Esophagus muscularis mucosa (tissue), 4 donors: ENCODE results near the gene TPM3. TPM values are rescaled to one million over a fixed set of nuclear protein-coding genes. Genes with fewer than 3 reads are reported as not detected.
A peak's percentile ranks its signal among the peaks of the same experiment; 100 is the strongest.

ENCODE experiments used
- DNase-seq: peaks from one replicate; pipeline ENCODE4 v3.0.0-alpha.2; 2017; ENCODE audit errors: extremely low spot score
- H3K27ac ChIP-seq, 4 donors: fragments of 200-600 bp; sonication (generic); replicated peaks in 1 of 4; 1 replicate in 3 of 4; 2 replicates in 1 of 4; pipeline ENCODE4 v1.5.1; 2016 to 2019; ENCODE audit warnings: mild to moderate bottlenecking in 1 of 4
- H3K27me3 ChIP-seq, 4 donors: fragments of 200-600 bp; sonication (generic); one replicate each; pipeline versions ENCODE4 v1.5.1 to v1.6.0; 2016 to 2019
- H3K36me3 ChIP-seq, 4 donors: fragments of 200-600 bp; sonication (generic); one replicate each; pipeline ENCODE4 v1.5.1; 2016 to 2019
- H3K4me1 ChIP-seq, 4 donors: fragments of 200-600 bp; sonication (generic); one replicate each; pipeline ENCODE4 v1.5.1; 2016 to 2019
- H3K4me3 ChIP-seq, 4 donors: fragments of 200-600 bp; sonication (generic); 1 replicate in 2 of 4; 2 replicates in 2 of 4; pipeline ENCODE4 v1.5.1; 2016 to 2019; ENCODE audit warnings: mild to moderate bottlenecking in 4 of 4, moderate library complexity in 1 of 4
- H3K9me3 ChIP-seq, 4 donors: fragments of 200-600 bp; sonication (generic); 1 replicate in 3 of 4; 2 replicates in 1 of 4; pipeline ENCODE4 v1.5.1; 2016 to 2019
- CTCF ChIP-seq, 3 experiments: fragments of 200-600 bp in 2 of 3; fragments of 450-650 bp in 1 of 3; sonication (generic) in 2 of 3; IDR thresholded peaks; one replicate each; pipeline ENCODE4 v1.5.1; 2017 to 2019; ENCODE audit warnings: antibody characterized with exemption in 3 of 3, mild to moderate bottlenecking in 2 of 3, moderate library complexity in 1 of 3
- EP300 ChIP-seq: sonication (generic); formaldehyde crosslinking; IDR thresholded peaks from one replicate; pipeline ENCODE4 v1.6.1; 2017; ENCODE audit warnings: antibody characterized with exemption
- POLR2A ChIP-seq: fragments of 450-650 bp; IDR thresholded peaks from one replicate; pipeline ENCODE4 v1.6.1; 2017; ENCODE audit warnings: antibody characterized with exemption, moderate library complexity, mild to moderate bottlenecking, low read depth
- POLR2AphosphoS5 ChIP-seq, 2 donors: sonication (generic); formaldehyde crosslinking; IDR thresholded peaks; one replicate each; pipeline ENCODE4 v1.6.1; 2017; ENCODE audit warnings: antibody characterized with exemption in 2 of 2
- WGBS: methylation state at CpG from one replicate; pipeline ENCODE4 v1.1.5; 2018; 5-methylcytosine and 5-hydroxymethylcytosine counted together
- intact Hi-C: fragments of 100-400 bp; cut with DNase I; formaldehyde crosslinking; loops from one replicate; pipeline ENCODE4 v1.15.1; 2023
- total RNA-seq, 4 donors: library from RNA; depleted of rRNA; stranded (reverse); fragments of >200 nt; gene quantifications; one replicate each; pipeline versions ENCODE4 v1.1.0 to v1.2.1, GENCODE V29; 2016

TPM3 gene
- total RNA-seq, 4 donors from 2014 or later, result 75.6 to 205 (median 131) TPM

GRCh38 chr1:154193821-154194220, 1.9 kb upstream of the TPM3 start:
- H3K36me3 ChIP-seq, result no peaks in the 10 kb centered on the region
- no peaks in the 10 kb centered on the region for H3K9me3 ChIP-seq
- H3K4me1 ChIP-seq, result peaks cover 0 to 32% (median 19%) of the 10 kb centered on the region in 4 donors
- no peak for DNase-seq
- intact Hi-C loops, result loop anchor here (10.0 kb wide), 1 partner anchor 141 kb away; no protein-coding TSS in a partner anchor
- TF ChIP-seq POLR2A (no peak), CTCF (IDR thresholded peaks at IDR 0.05) (no peak), EP300 (no peak), POLR2AphosphoS5 (IDR thresholded peaks at IDR 0.05) (no peak)
- no peaks in the 10 kb centered on the region for H3K27me3 ChIP-seq
- 74% methylated on average over 5 of the region's 8 CpGs for WGBS
- H3K27ac ChIP-seq, result no peak overlapping the region
- no peak overlapping the region for H3K4me3 ChIP-seq

- TF ChIP-seq CTCF (IDR thresholded peaks at IDR 0.05) (no peak), EP300 (no peak), POLR2A (no peak), POLR2AphosphoS5 (IDR thresholded peaks at IDR 0.05) (no peak)
- Histone ChIP-seq H3K4me1 (peaks cover 0 to 31% (median 19%) of the 10 kb centered on the region in 4 donors), H3K4me3 (no peak overlapping the region), H3K27me3 (no peaks in the 10 kb centered on the region), H3K9me3 (no peaks in the 10 kb centered on the region), H3K36me3 (no peaks in the 10 kb centered on the region), H3K27ac (no peak overlapping the region)
- DNase-seq, result no peak
- intact Hi-C loops, result loop anchor here (10.0 kb wide), 1 partner anchor 142 kb away; no protein-coding TSS in a partner anchor
- WGBS, result 57% methylated on average over 3 of the region's 3 CpGs
These were observed 576 bp upstream of the TPM3 start for GRCh38 chr1:154192476-154192875.

GRCh38 chr1:154190550-154190949, 1.4 kb downstream of the TPM3 start:
- 20% methylated on average over 1 of the region's 1 CpG for WGBS
- no peak for TF ChIP-seq POLR2A
- peak; percentile 36 to 51 for TF ChIP-seq POLR2AphosphoS5 (IDR thresholded peaks at IDR 0.05)
- Histone ChIP-seq H3K36me3 (no peaks in the 10 kb centered on the region), H3K9me3 (no peaks in the 10 kb centered on the region), H3K4me1 (peaks cover 0 to 31% (median 19%) of the 10 kb centered on the region in 4 donors), H3K27ac (peak overlapping the region; percentile 40 to 58 (median 52)), H3K27me3 (no peaks in the 10 kb centered on the region), H3K4me3 (no peak overlapping the region)
- intact Hi-C loops, result loop anchor here (10.0 kb wide), 1 partner anchor 144 kb away; no protein-coding TSS in a partner anchor
- DNase-seq, result no peak

- Histone ChIP-seq H3K9me3 (no peaks in the 10 kb centered on the region), H3K4me1 (peaks cover under 1 to 36% (median 22%) of the 10 kb centered on the region in 4 donors), H3K36me3 (no peaks in the 10 kb centered on the region), H3K4me3 (no peak overlapping the region), H3K27me3 (no peaks in the 10 kb centered on the region), H3K27ac (no peak overlapping the region)
- intact Hi-C loops, result no loop called here
- WGBS, result 43% methylated on average over 2 of the region's 2 CpGs
- no peak for DNase-seq
- TF ChIP-seq EP300 (no peak), POLR2AphosphoS5 (IDR thresholded peaks at IDR 0.05) (no peak), POLR2A (no peak), CTCF (IDR thresholded peaks at IDR 0.05) (no peak)
These were observed 4.9 kb downstream of the TPM3 start for GRCh38 chr1:154186852-154187501.

GRCh38 chr1:154186177-154186576, 5.7 kb downstream of the TPM3 start:
- TF ChIP-seq CTCF (IDR thresholded peaks at IDR 0.05) (peak in 2 of 3 experiments; percentile 19 to 35), POLR2AphosphoS5 (IDR thresholded peaks at IDR 0.05) (no peak)
- intact Hi-C loops, result no loop called here
- H3K9me3 ChIP-seq, result no peaks in the 10 kb centered on the region
- H3K4me3 ChIP-seq, result no peak overlapping the region
- DNase-seq, result no peak
- 57% methylated on average over 1 of the region's 1 CpG for WGBS
- H3K27me3 ChIP-seq, result no peaks in the 10 kb centered on the region
- peaks cover 9 to 36% (median 27%) of the 10 kb centered on the region in 4 donors for H3K4me1 ChIP-seq
- H3K27ac ChIP-seq, result no peak overlapping the region
- H3K36me3 ChIP-seq, result no peaks in the 10 kb centered on the region
